Gastroesophageal sphincter (tissue), 4 donors: Measurements from ENCODE around the gene PTBP3. TPM values are rescaled to one million over a fixed set of nuclear protein-coding genes. Genes with fewer than 3 reads are reported as not detected.

Experiments
- ATAC-seq: fragments of 150-250 bp; one replicate; pipeline ENCODE4 v1.9.1; 2016; ENCODE audit warnings: mild to moderate bottlenecking, moderate library complexity
- H3K27ac ChIP-seq, 4 donors: fragments of 200-600 bp; sonication (generic) in 3 of 4; 1 replicate in 3 of 4; 2 replicates in 1 of 4; pipeline ENCODE4 v1.5.1; 2016 to 2019
- H3K27me3 ChIP-seq: fragments of 200-600 bp; sonication (generic); one replicate; pipeline ENCODE4 v1.5.1; 2019
- H3K36me3 ChIP-seq, 2 donors: fragments of 200-600 bp; sonication (generic); one replicate each; pipeline ENCODE4 v1.5.1; 2019; ENCODE audit warnings: control low read depth in 1 of 2
- H3K4me1 ChIP-seq, 3 donors: fragments of 200-600 bp; sonication (generic); 1 replicate in 2 of 3; 2 replicates in 1 of 3; pipeline ENCODE4 v1.5.1; 2016 to 2019; ENCODE audit warnings: control low read depth in 2 of 3
- H3K4me3 ChIP-seq, 2 donors: fragments of 200-600 bp; sonication (generic); one replicate each; pipeline ENCODE4 v1.5.1; 2019; ENCODE audit warnings: mild to moderate bottlenecking in 1 of 2, moderate library complexity in 1 of 2
- H3K9me3 ChIP-seq, 3 donors: fragments of 200-600 bp; sonication (generic); one replicate each; pipeline ENCODE4 v1.5.1; 2017 to 2019; ENCODE audit warnings: control low read depth in 2 of 3
- CTCF ChIP-seq, 4 experiments: fragments of 200-600 bp in 2 of 4; fragments of 450-650 bp in 2 of 4; sonication (generic) in 1 of 4; IDR thresholded peaks; one replicate each; pipeline ENCODE4 v1.5.1; 2017 to 2019; ENCODE audit warnings: antibody characterized with exemption in 4 of 4, mild to moderate bottlenecking in 2 of 4, moderate library complexity in 2 of 4
- EP300 ChIP-seq: sonication (generic); formaldehyde crosslinking; IDR thresholded peaks from one replicate; pipeline ENCODE4 v1.6.1; 2017; ENCODE audit warnings: antibody characterized with exemption, mild to moderate bottlenecking
- POLR2A ChIP-seq, 2 donors: fragments of 450-650 bp; IDR thresholded peaks; one replicate each; pipeline ENCODE4 v1.6.1; 2017; ENCODE audit warnings: antibody characterized with exemption in 2 of 2, mild to moderate bottlenecking in 2 of 2, moderate library complexity in 1 of 2
- POLR2AphosphoS5 ChIP-seq: sonication (generic); formaldehyde crosslinking; IDR thresholded peaks from one replicate; pipeline ENCODE4 v1.6.1; 2017; ENCODE audit warnings: antibody characterized with exemption
- WGBS, 2 donors: methylation state at CpG; one replicate each; pipeline ENCODE4 v1.1.5; 2018; ENCODE audit warnings: low coverage in 1 of 2; 5-methylcytosine and 5-hydroxymethylcytosine counted together
- total RNA-seq, 4 donors: library from RNA; depleted of rRNA; stranded (reverse); fragments of >200 nt; gene quantifications; one replicate each; pipeline ENCODE4 v1.1.0, GENCODE V29; 2016

Gene PTBP3
- total RNA-seq, 4 donors from 2014 or later: 13.7 to 28.2 (median 24.6) TPM

GRCh38 chr9:112332674-112332976 is 794 bp downstream of the PTBP3 start:
- H3K27me3 ChIP-seq: no peaks in the 10 kb centered on the region
- H3K4me3 ChIP-seq: peak overlapping the region; percentile 82 to 100
- no peaks in the 10 kb centered on the region for H3K9me3 ChIP-seq
- H3K4me1 ChIP-seq: peaks cover 0 to 47% (median 0%) of the 10 kb centered on the region in 3 donors
- WGBS, 2 donors: 0% methylated on average over 8 to 14 of the region's 19 CpGs
- H3K36me3 ChIP-seq: no peaks in the 10 kb centered on the region
- TF ChIP-seq EP300: no peak
- peak in 1 of 4 experiments; percentile 20 for TF ChIP-seq CTCF (IDR thresholded peaks at IDR 0.05)
- no peak for ATAC-seq
- H3K27ac ChIP-seq: peak overlapping the region; percentile 96 to 100 (median 98)

GRCh38 chr9:112332214-112332613 is 1.2 kb downstream of the PTBP3 start:
- Histone ChIP-seq H3K4me3 (peak overlapping the region; percentile 82 to 100), H3K27ac (peak overlapping the region; percentile 96 to 100 (median 98)), H3K9me3 (no peaks in the 10 kb centered on the region), H3K4me1 (peaks cover 0 to 51% (median 0%) of the 10 kb centered on the region in 3 donors), H3K27me3 (no peaks in the 10 kb centered on the region), H3K36me3 (no peaks in the 10 kb centered on the region)
- 0 to 7% methylated on average over 3 to 4 of the region's 4 CpGs for WGBS, 2 donors
- TF ChIP-seq POLR2A (IDR thresholded peaks at IDR 0.05): no peak
- no peak for TF ChIP-seq POLR2AphosphoS5
- TF ChIP-seq EP300: no peak
- no peak for TF ChIP-seq CTCF (IDR thresholded peaks at IDR 0.05)
- no peak for ATAC-seq

GRCh38 chr9:112331674-112331952 is 1.8 kb downstream of the PTBP3 start:
- Histone ChIP-seq H3K4me3 (no peak overlapping the region), H3K9me3 (no peaks in the 10 kb centered on the region), H3K27ac (no peak overlapping the region), H3K27me3 (no peaks in the 10 kb centered on the region), H3K4me1 (peaks cover 0 to 52% (median 0%) of the 10 kb centered on the region in 3 donors), H3K36me3 (no peaks in the 10 kb centered on the region)
- TF ChIP-seq EP300 (no peak), CTCF (IDR thresholded peaks at IDR 0.05) (no peak)
- no peak for ATAC-seq
- WGBS, 2 donors: 77 to 86% methylated on average over 3 to 4 of the region's 4 CpGs

- Histone ChIP-seq H3K27me3 (no peaks in the 10 kb centered on the region), H3K4me1 (peaks cover 0 to 45% (median 0%) of the 10 kb centered on the region in 3 donors), H3K36me3 (no peaks in the 10 kb centered on the region), H3K9me3 (no peaks in the 10 kb centered on the region), H3K27ac (no peak overlapping the region), H3K4me3 (no peak overlapping the region)
- no peak for TF ChIP-seq POLR2A (IDR thresholded peaks at IDR 0.05)
- TF ChIP-seq CTCF (IDR thresholded peaks at IDR 0.05): no peak
- TF ChIP-seq EP300: no peak
- no peak for TF ChIP-seq POLR2AphosphoS5
- WGBS, 2 donors: 83 to 94% methylated on average over 1 to 2 of the region's 2 CpGs
- ATAC-seq: no peak
Observed at GRCh38 chr9:112328545-112328944, 4.9 kb downstream of the PTBP3 start.

- Histone ChIP-seq H3K9me3 (no peaks in the 10 kb centered on the region), H3K4me3 (no peak overlapping the region), H3K27ac (no peak overlapping the region), H3K36me3 (no peaks in the 10 kb centered on the region), H3K4me1 (peaks cover 0 to 45% (median 0%) of the 10 kb centered on the region in 3 donors), H3K27me3 (no peaks in the 10 kb centered on the region)
- no peak for ATAC-seq
- 48 to 49% methylated on average over 2 of the region's 2 CpGs for WGBS, 2 donors
- TF ChIP-seq EP300 (no peak), POLR2AphosphoS5 (no peak), CTCF (IDR thresholded peaks at IDR 0.05) (no peak), POLR2A (IDR thresholded peaks at IDR 0.05) (no peak)
Observed at GRCh38 chr9:112327718-112328450, 5.5 kb downstream of the PTBP3 start.
